NCI-H2107 treated with DMSO at 0.1 percent for 48 hours (cell line): ENCODE measurements around the gene CRAT.

ENCODE experiments used
- DNase-seq: peaks from one replicate; lab custom pipeline; 2025; ENCODE audit not compliant: unreplicated experiment; lab: John Stamatoyannopoulos, UW

CRAT gene

GRCh38 chr9:129093602-129094386, 16.8 kb downstream of the CRAT start:
- no peak for DNase-seq

- no peak for DNase-seq
Observed at GRCh38 chr9:129089246-129089645, 21.3 kb downstream of the CRAT start.

GRCh38 chr9:129084087-129084486, 26.5 kb downstream of the CRAT start:
- DNase-seq = no peak

- peak; percentile 30 for DNase-seq
Observed at GRCh38 chr9:129081388-129081904, 29.1 kb downstream of the CRAT start.

- peak; percentile 95 for DNase-seq
Observed at GRCh38 chr9:129080601-129081387, 29.8 kb downstream of the CRAT start, which contains the start of gene DOLPP1. Gene DOLPP1 (plus strand): TSS chr9:129081111. CDS start chr9:129081132, 21 bp downstream.

- no peak for DNase-seq
Observed at GRCh38 chr9:129080298-129080600, 30.3 kb downstream of the CRAT start.

GRCh38 chr9:129079829-129080228, 30.8 kb downstream of the CRAT start:
- no peak for DNase-seq

- no peak for DNase-seq
Observed at GRCh38 chr9:129078691-129079503, 31.7 kb downstream of the CRAT start.

- no peak for DNase-seq
Observed at GRCh38 chr9:129077236-129077635, 33.4 kb downstream of the CRAT start.

GRCh38 chr9:129076640-129077037, 34.0 kb downstream of the CRAT start:
- no peak for DNase-seq

GRCh38 chr9:129075996-129076639, 34.5 kb downstream of the CRAT start:
- DNase-seq = no peak

GRCh38 chr9:129074106-129074505, 36.5 kb downstream of the CRAT start:
- DNase-seq = no peak

GRCh38 chr9:129073404-129073803, 37.2 kb downstream of the CRAT start:
- DNase-seq = no peak

GRCh38 chr9:129072171-129072570, 38.4 kb downstream of the CRAT start:
- no peak for DNase-seq

- no peak for DNase-seq
Observed at GRCh38 chr9:129071526-129072126, 39.0 kb downstream of the CRAT start.

GRCh38 chr9:129070696-129071525, 39.7 kb downstream of the CRAT start:
- no peak for DNase-seq

GRCh38 chr9:129069862-129070641, 40.5 kb downstream of the CRAT start:
- no peak for DNase-seq

GRCh38 chr9:129068990-129069861, 41.4 kb downstream of the CRAT start:
- peak; percentile 38 for DNase-seq
